ENCODE results near the gene ZNF578. TPM values are rescaled to one million over a fixed set of nuclear protein-coding genes. Genes with fewer than 3 reads are reported as not detected.
"Not testable (repeated sequence)": the region's sequence is repeated elsewhere in the genome, so short reads cannot be mapped to it uniquely, and the experiment has no call there.

Gene ZNF578
- total RNA-seq, 1 donor from 2014 or later = not detected

- no peak for DNase-seq (ENCODE audit: low spot score in 2 of 2)
- H3K4me3 ChIP-seq = peak overlapping the region; percentile 5 to 65
- TF ChIP-seq CTCF (IDR thresholded peaks at IDR 0.05) = no peak
Measured at GRCh38 chr19:52492201-52492993, 39.0 kb downstream of the ZNF578 start.

GRCh38 chr19:52492994-52493470 is 39.7 kb downstream of the ZNF578 start:
- Histone ChIP-seq H3K4me1 (no peaks in the 10 kb centered on the region), H3K9me3 (peaks cover 19 to 73% of the 10 kb centered on the region in 2 donors), H3K27ac (peak overlapping the region; percentile 11 to 26), H3K27me3 (no peaks in the 10 kb centered on the region), H3K36me3 (no peaks in the 10 kb centered on the region), H3K4me3 (peak overlapping the region; percentile 5 to 65)
- peak in 2 of 3 experiments; percentile 24 to 35 for TF ChIP-seq CTCF (IDR thresholded peaks at IDR 0.05)
- DNase-seq (ENCODE audit: low spot score in 2 of 2) = no peak
- intact Hi-C loops (cut with DNase I) = no loop called here

More at GRCh38 chr19:52492201-52492993, 39.0 kb downstream of the ZNF578 start:
- intact Hi-C loops (cut with DNase I) = no loop called here
- peaks cover 25 to 73% of the 10 kb centered on the region in 2 donors for H3K9me3 ChIP-seq
- peak overlapping the region; percentile 11 to 26 for H3K27ac ChIP-seq
- no peaks in the 10 kb centered on the region for H3K4me1 ChIP-seq
- no peaks in the 10 kb centered on the region for H3K36me3 ChIP-seq
- H3K27me3 ChIP-seq = no peaks in the 10 kb centered on the region

- Histone ChIP-seq H3K36me3 (peaks cover 0 to 4% of the 10 kb centered on the region in 2 donors), H3K4me3 (no peak overlapping the region), H3K4me1 (no peaks in the 10 kb centered on the region), H3K9me3 (peaks cover 14 to 73% of the 10 kb centered on the region in 2 donors), H3K27me3 (no peaks in the 10 kb centered on the region), H3K27ac (no peak overlapping the region)
- intact Hi-C loops (cut with DNase I) = no loop called here
- DNase-seq (ENCODE audit: low spot score in 2 of 2) = no peak
- no peak for TF ChIP-seq CTCF (IDR thresholded peaks at IDR 0.05)
Measured at GRCh38 chr19:52494518-52494917, 41.2 kb downstream of the ZNF578 start.

- no peak for TF ChIP-seq CTCF (IDR thresholded peaks at IDR 0.05)
- Histone ChIP-seq H3K4me1 (no peaks in the 10 kb centered on the region), H3K36me3 (peaks cover 6 to 25% of the 10 kb centered on the region in 2 donors), H3K27me3 (no peaks in the 10 kb centered on the region), H3K27ac (no peak overlapping the region), H3K4me3 (no peak overlapping the region), H3K9me3 (peaks cover 14 to 78% of the 10 kb centered on the region in 2 donors)
- intact Hi-C loops (cut with DNase I) = no loop called here
- DNase-seq (ENCODE audit: low spot score in 2 of 2) = no peak
Measured at GRCh38 chr19:52498571-52498970, 45.2 kb downstream of the ZNF578 start.

- H3K27ac ChIP-seq; H3K4me3 ChIP-seq; H3K27me3 ChIP-seq; H3K4me1 ChIP-seq; intact Hi-C loops (cut with DNase I); DNase-seq (ENCODE audit: low spot score in 2 of 2): not testable (repeated sequence)
- Histone ChIP-seq H3K9me3 (peaks cover 4 to 76% of the 10 kb centered on the region in 2 donors), H3K36me3 (peaks cover 11 to 40% of the 10 kb centered on the region in 2 donors)
Measured at GRCh38 chr19:52500474-52500873, 47.1 kb downstream of the ZNF578 start.

GRCh38 chr19:52500991-52501390 is 47.6 kb downstream of the ZNF578 start:
- H3K36me3 ChIP-seq = peaks cover 11 to 44% of the 10 kb centered on the region in 2 donors
- intact Hi-C loops (cut with DNase I); H3K27me3 ChIP-seq; DNase-seq (ENCODE audit: low spot score in 2 of 2); H3K4me3 ChIP-seq; H3K4me1 ChIP-seq; H3K27ac ChIP-seq: not testable (repeated sequence)
- H3K9me3 ChIP-seq = peaks cover 4 to 73% of the 10 kb centered on the region in 2 donors

All from ascending aorta (tissue), 2 donors.